GM18520 (cell line): ENCODE measurements around the gene CD226.
"Not testable (repeated sequence)": the region's sequence is repeated elsewhere in the genome, so short reads cannot be mapped to it uniquely, and the experiment has no call there.

Experiments
- ATAC-seq: cut with Tn5 transposase; IDR thresholded peaks from one replicate; pipeline ENCODE4 v1.9.1; 2021; ENCODE audit not compliant: unreplicated experiment

Gene CD226

GRCh38 chr18:69876490-69876889, 71.2 kb downstream of the CD226 start:
- no peak for ATAC-seq

GRCh38 chr18:69874058-69874457, 73.6 kb downstream of the CD226 start:
- no peak for ATAC-seq

- ATAC-seq, result no peak
These were observed 75.0 kb downstream of the CD226 start for GRCh38 chr18:69872661-69873060.

- no peak for ATAC-seq
These were observed 76.3 kb downstream of the CD226 start for GRCh38 chr18:69871363-69871762.

GRCh38 chr18:69870736-69871135, 76.9 kb downstream of the CD226 start:
- no peak for ATAC-seq

- ATAC-seq, result no peak
These were observed 81.5 kb downstream of the CD226 start for GRCh38 chr18:69866212-69866611.

- no peak for ATAC-seq
These were observed 81.9 kb downstream of the CD226 start for GRCh38 chr18:69865776-69866175.

- ATAC-seq, result peak; percentile 88
These were observed 82.9 kb downstream of the CD226 start for GRCh38 chr18:69864802-69865201.

GRCh38 chr18:69858897-69859296, 88.8 kb downstream of the CD226 start:
- ATAC-seq, result no peak

- ATAC-seq, result no peak
These were observed 93.2 kb downstream of the CD226 start for GRCh38 chr18:69854455-69854854.

GRCh38 chr18:69853051-69853450, 94.6 kb downstream of the CD226 start:
- ATAC-seq, result no peak

- ATAC-seq, result no peak
These were observed 101.8 kb downstream of the CD226 start for GRCh38 chr18:69845593-69846506.

- no peak for ATAC-seq
These were observed 103.0 kb downstream of the CD226 start for GRCh38 chr18:69844656-69845055.

GRCh38 chr18:69843015-69843414, 104.7 kb downstream of the CD226 start:
- ATAC-seq, result no peak

GRCh38 chr18:69841117-69841516, 106.6 kb downstream of the CD226 start:
- ATAC-seq, result no peak

- no peak for ATAC-seq
These were observed 107.2 kb downstream of the CD226 start for GRCh38 chr18:69840445-69840844.

- ATAC-seq, result no peak
These were observed 107.7 kb downstream of the CD226 start for GRCh38 chr18:69840001-69840400.

- no peak for ATAC-seq
These were observed 108.2 kb downstream of the CD226 start for GRCh38 chr18:69839497-69839896.

- no peak for ATAC-seq
These were observed 108.9 kb downstream of the CD226 start for GRCh38 chr18:69838620-69839411.

- no peak for ATAC-seq
These were observed 109.7 kb downstream of the CD226 start for GRCh38 chr18:69838003-69838402.

GRCh38 chr18:69834980-69835379, 112.7 kb downstream of the CD226 start:
- ATAC-seq, result not testable (repeated sequence)

- ATAC-seq, result no peak
These were observed 117.5 kb downstream of the CD226 start for GRCh38 chr18:69830189-69830588.
